Activated CD4-positive, alpha-beta T cell treated with anti-CD3 and anti-CD28 coated beads, Interleukin-10, Interleukin-2, amounts not matched to agents 100 ng/mL and 50 ng/mL, durations not matched to agents 16 hours and 8 hours (primary cell): ENCODE measurements around the gene CHDH.

Source experiments
- DNase-seq: peaks from one replicate; pipeline ENCODE4 v3.0.0-alpha.2; 2020

CHDH gene

GRCh38 chr3:53806182-53807116, 39.8 kb downstream of the CHDH start:
- no peak for DNase-seq

DNA sequence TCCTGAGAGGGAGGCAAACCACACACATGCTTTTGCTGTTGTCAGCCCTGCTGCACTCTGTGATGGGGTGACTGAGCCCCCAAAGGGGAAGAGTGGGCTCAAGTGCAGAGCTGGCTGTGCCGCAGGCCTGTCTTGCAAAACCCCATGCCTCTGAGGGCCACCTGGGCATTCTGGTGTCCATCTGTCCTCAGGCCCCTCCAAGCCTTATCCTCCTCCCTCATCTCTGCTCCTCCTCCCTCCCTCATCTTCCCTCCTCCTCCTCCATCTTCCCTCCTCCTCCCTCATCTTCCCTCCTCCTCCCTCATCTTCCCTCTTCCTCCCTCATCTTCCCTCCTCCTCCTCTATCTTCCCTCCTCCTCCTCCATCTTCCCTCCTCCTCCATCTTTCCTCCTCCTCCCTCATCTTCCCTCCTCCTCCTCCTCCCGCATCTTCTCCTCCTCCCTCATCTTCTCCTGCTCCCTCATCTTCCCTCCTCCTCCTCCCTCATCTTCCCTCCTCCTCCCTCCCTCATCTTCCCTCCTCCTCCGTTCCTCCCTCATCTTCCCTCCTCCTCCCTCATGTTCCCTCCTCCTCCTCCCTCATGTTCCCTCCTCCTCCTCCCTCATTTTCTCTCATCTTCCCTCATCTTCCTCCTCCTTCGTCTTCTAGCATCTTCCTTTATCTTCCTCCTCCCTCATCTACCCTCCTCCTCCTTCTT, 40.6 kb downstream of the CHDH start:
- DNase-seq, result no peak

DNA sequence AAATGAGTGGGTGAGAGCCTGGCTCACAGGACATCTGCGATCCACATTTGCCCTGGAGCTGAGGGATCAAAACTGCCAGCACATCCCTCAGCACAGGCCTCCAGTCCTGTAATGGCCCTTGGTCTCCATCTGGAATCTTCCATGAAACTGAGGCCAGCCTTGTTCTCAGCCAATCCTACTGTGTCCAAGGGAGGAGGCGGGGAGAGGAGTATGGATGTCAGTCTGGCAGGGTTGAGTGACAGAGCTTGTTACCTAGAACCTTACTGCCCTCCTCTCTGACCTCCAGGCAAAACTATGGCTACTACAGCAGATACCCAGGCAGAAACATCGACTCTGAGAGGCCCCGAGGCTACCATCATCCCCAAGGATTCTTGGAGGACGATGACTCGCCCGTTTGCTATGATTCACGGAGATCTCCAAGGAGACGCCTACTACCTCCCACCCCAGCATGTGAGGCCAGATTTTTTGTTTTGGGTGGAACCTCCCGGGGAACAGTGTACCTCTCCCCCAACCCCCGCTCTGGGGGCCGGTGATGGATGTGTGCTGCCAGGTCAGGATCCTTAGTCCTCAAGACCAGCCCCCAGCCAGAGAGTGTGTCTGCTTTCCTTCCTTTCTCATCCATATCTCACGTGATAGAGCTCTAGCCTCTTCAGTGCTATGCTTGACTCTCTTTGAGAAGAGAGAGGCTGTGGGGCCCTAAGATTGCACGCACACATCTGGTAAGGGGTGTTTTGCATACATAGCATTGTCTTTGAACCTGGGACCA, 41.3 kb downstream of the CHDH start:
- no peak for DNase-seq

- no peak for DNase-seq
Measured at GRCh38 chr3:53803816-53804695, 42.2 kb downstream of the CHDH start.

DNA sequence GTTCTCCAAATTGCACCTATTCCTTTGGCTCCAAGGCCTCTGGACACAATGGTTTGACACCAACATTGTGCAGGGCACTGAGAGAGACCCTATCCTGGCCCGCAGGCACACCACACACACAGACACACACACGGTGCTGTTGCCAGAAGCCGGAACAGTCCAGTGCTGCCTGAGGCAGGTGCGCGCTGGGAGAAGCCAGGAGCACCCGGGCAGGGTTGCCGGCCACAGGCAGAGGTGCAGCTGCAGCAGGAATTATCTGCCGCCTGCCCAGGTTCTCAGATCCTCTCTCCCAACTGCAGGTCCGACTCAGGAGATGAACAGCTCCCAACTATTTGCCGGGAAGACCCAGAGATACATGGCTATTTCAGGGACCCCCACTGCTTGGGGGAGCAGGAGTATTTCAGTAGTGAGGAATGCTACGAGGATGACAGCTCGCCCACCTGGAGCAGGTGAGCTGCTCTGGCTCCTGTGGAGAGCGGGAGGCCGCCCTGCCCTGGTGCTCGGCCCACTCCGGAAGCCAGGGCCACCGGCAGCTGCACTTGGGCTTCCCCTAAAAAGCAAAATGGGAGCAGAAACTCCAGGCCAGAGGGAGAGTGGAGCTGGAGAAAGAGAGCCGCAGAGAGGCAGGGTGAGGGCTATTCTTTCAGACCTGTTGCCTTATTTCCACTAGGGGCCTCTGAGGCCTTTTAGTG, 42.9 kb downstream of the CHDH start:
- DNase-seq, result no peak

- no peak for DNase-seq
Measured at GRCh38 chr3:53802256-53802880, 43.9 kb downstream of the CHDH start.

- DNase-seq, result no peak
Measured at GRCh38 chr3:53801319-53801718, 44.9 kb downstream of the CHDH start.

GRCh38 chr3:53800041-53800906, 45.9 kb downstream of the CHDH start:
- DNase-seq, result no peak

DNA sequence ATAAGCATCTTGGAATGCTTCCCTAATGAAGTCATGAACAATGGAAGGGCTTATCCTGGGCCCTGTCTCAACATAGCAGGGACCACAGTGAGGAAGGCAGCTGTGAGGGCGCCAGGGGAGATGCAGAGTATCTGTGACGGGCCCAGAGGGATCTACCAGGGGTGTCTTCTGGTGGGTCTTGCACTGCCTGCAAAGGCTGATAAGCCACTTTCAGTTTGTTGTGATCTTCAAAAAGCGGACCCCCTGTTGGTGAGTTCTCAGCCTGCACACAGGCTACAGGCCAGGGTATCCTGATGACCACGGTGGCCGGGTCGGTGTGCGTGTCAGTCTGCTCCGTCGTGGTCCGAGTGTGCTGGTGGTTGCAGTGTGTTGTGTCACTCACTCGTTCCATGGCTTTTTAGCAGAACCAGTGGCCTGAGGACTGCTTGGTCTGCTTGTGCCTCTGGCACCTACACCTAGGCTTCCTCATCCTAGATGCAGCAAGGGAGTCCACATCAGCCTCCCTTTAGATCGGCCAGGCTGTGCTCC, 46.8 kb downstream of the CHDH start:
- DNase-seq, result no peak

GRCh38 chr3:53798144-53798543, 48.1 kb downstream of the CHDH start:
- no peak for DNase-seq

GRCh38 chr3:53795789-53796560, 50.2 kb downstream of the CHDH start:
- no peak for DNase-seq

DNA sequence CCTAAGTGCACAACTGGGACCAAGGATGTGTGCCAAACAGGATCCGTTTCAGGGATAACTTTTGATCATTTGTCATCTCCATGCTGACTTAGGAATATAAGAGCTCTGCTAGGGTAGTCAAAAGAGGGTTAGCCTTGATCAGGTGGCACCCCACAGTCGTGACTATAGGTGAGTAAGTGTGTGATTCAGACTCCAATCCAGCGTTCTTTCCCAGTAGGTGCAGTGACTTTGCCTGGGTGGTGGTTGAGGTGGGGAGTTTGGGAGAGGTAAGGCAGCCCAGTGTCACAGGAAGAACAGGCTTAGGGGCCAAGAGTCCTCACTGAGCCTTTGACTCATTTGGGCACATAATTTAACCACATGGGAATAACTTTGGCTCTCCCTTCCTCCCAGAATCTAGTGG, 51.0 kb downstream of the CHDH start:
- no peak for DNase-seq

DNA sequence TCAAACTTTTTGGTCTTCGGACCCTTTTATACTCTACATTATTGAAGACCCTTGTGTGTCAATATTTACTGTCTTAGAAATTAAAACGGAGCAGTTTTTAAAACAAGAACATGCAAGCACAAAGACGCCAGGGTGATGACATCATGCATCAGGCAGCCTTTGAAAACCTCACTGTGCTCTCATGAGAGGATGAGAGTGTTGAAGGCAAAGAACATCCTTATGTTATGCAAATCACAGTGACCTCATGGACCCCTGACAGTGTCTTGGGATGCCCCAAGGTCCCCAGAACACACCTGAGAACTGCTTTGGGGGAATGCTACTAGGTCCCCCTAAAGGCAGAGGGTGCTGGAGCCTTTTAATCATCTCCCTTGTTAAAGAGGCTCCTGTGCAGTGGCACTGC, 51.6 kb downstream of the CHDH start:
- no peak for DNase-seq

DNA sequence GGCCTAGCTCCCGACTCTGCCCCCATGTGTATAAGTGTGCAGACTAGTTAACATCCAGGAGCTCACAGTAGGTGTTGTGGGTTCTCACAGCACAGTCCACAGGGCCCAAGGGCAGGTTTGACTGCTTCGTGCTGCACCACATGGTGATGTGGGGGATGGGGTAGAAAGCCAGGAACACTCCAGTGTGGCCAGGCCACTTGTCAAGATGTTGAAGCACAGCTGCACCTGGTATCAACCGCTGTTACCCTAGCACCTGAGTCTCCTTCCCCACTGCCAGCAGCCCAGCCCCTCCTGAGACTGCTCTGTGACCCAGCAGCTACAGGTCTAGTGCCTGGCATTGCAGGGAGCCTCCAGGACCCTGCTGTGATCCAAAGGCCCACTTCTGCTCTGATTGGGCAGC, 53.4 kb downstream of the CHDH start:
- no peak for DNase-seq

- DNase-seq, result no peak
Measured at GRCh38 chr3:53791317-53791716, 54.9 kb downstream of the CHDH start.

DNA sequence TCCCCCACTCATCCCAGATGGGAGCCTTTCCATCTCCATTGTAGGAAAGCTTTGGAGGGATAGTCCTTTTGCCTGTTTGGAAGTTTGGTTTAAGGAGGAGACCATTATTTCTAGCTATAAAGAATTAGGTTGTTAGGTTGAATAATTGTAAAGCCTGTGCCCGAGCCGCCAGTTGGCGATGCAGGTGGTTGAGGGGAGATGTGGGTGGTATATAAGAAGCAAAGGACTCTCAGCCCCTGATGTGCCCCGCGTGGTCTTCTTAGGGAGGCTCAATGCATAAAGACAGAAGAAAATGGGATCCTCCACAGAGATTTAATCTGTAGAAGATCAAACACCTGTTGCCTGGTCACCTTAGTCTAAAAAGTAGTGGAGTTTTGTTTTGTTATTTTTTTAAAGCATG, 55.7 kb downstream of the CHDH start:
- no peak for DNase-seq

DNA sequence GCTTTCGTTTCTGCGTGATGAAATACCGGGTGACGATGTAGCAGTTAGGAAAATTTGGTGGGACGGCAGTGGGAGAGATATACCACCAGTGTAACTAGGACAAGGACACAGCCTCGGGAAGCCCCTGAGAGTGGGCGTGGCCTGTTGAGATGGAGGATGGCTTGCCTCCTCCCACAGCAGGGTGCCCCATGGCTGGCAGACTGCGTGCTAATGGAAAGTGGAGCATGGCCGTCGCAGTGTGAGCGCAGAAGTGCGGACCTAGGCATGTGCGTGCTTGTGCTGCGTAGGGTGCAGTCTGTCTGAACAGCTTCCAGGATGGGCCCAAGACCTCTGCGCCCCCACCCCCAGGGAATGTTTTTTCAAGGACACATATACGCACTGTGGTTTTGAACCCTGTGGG, 56.8 kb downstream of the CHDH start:
- no peak for DNase-seq

- no peak for DNase-seq
Measured at GRCh38 chr3:53788038-53788437, 58.2 kb downstream of the CHDH start.

DNA sequence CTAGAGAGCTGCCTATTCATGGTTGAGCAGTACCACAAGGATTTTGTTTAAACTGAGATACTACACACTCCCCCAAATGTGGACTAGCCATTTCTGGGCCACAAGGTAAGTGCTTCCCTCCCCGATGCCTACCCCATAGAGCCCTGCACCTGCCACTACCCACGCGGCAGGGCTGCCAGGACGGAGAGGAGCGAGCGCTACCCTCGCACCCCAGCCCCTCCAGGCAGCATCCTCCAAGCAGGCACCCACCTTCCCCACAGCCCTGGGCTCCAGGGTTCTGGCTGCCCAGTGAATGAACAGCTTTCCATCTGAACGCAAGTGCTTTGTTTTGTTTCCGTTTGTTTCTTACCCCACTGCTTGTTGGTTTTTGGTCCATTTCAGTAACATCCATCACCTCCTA, 59.2 kb downstream of the CHDH start:
- DNase-seq, result no peak
